GM23338 (cell line): Measurements from ENCODE around the gene DDX43. TPM values are rescaled to one million over a fixed set of nuclear protein-coding genes. Genes with fewer than 3 reads are reported as not detected.
A peak's percentile ranks its signal among the peaks of the same experiment; 100 is the strongest.

ENCODE experiments used
- ATAC-seq: fragments of 200-7000 bp; cut with Tn5 transposase; 3 replicates; pipeline ENCODE4 v1.9.1; 2020
- DNase-seq: peaks from one replicate; pipeline ENCODE4 v3.0.0-alpha.2; 2015; ENCODE audit warnings: low spot score
- H2AFZ ChIP-seq: fragments of 200-600 bp; sonication (generic); 2 replicates; pipeline ENCODE4 v1.8.0; 2016; ENCODE audit warnings: antibody characterized with exemption, mild to moderate bottlenecking, moderate library complexity
- H3F3A ChIP-seq: fragments of 200-600 bp; sonication (generic); replicated peaks from 2 replicates; pipeline ENCODE4 v1.8.0; 2017; ENCODE audit warnings: antibody characterized with exemption, mixed run types, low read depth
- H3K27ac ChIP-seq: fragments of 200-600 bp; sonication (generic); 2 replicates; pipeline ENCODE4 v1.6.1; 2016; ENCODE audit warnings: low read depth
- H3K27me3 ChIP-seq: fragments of 200-600 bp; sonication (generic); 2 replicates; pipeline ENCODE4 v1.8.0; 2016; ENCODE audit warnings: mild to moderate bottlenecking, mixed run types, moderate library complexity; ENCODE audit not compliant: insufficient read depth
- H3K36me3 ChIP-seq: fragments of 200-600 bp; sonication (generic); 2 replicates; pipeline ENCODE4 v1.8.0; 2016; ENCODE audit warnings: mild to moderate bottlenecking; ENCODE audit not compliant: insufficient read depth
- H3K4me1 ChIP-seq: fragments of 200-600 bp; sonication (generic); 2 replicates; pipeline ENCODE4 v1.8.0; 2016; ENCODE audit warnings: mild to moderate bottlenecking, moderate library complexity; ENCODE audit not compliant: insufficient read depth
- H3K4me2 ChIP-seq: fragments of 200-600 bp; sonication (generic); 2 replicates; pipeline ENCODE4 v1.7.1; 2017; ENCODE audit warnings: mixed run types
- H3K4me3 ChIP-seq: fragments of 200-600 bp; sonication (generic); 2 replicates; pipeline ENCODE4 v1.6.1; 2016; ENCODE audit warnings: mixed run types
- H3K79me2 ChIP-seq: fragments of 200-600 bp; sonication (generic); replicated peaks from 2 replicates; pipeline ENCODE4 v1.8.0; 2017; ENCODE audit warnings: mild to moderate bottlenecking; ENCODE audit not compliant: insufficient read depth
- H3K9me2 ChIP-seq: fragments of 200-600 bp; sonication (generic); 2 replicates; pipeline ENCODE4 v1.8.0; 2017; ENCODE audit not compliant: insufficient read depth
- H4K20me1 ChIP-seq: fragments of 200-600 bp; sonication (generic); replicated peaks from 2 replicates; pipeline ENCODE4 v1.8.0; 2017; ENCODE audit warnings: mild to moderate bottlenecking; ENCODE audit not compliant: insufficient read depth
- H3K27ac Mint-ChIP-seq: 2 replicates; pipeline ENCODE4 v1.8.0; 2020; ENCODE audit warnings: inconsistent platforms, mild to moderate bottlenecking, moderate library complexity, mixed read lengths
- H3K27me3 Mint-ChIP-seq: 3 replicates; pipeline ENCODE4 v1.8.0; 2022; ENCODE audit warnings: low read depth, mild to moderate bottlenecking, moderate library complexity, mixed read lengths, inconsistent platforms; ENCODE audit not compliant: insufficient read depth, poor library complexity
- H3K36me3 Mint-ChIP-seq: 3 replicates; pipeline ENCODE4 v1.8.0; 2021; ENCODE audit warnings: low read depth, mild to moderate bottlenecking, inconsistent platforms, moderate library complexity, mixed read lengths
- H3K4me1 Mint-ChIP-seq: 3 replicates; pipeline ENCODE4 v1.8.0; 2020; ENCODE audit warnings: mild to moderate bottlenecking, inconsistent platforms, mixed read lengths
- H3K4me3 Mint-ChIP-seq: 3 replicates; pipeline ENCODE4 v1.8.0; 2021; ENCODE audit warnings: moderate library complexity, mild to moderate bottlenecking, inconsistent platforms, mixed read lengths
- H3K9me3 Mint-ChIP-seq: 3 replicates; pipeline ENCODE4 v1.8.0; 2020; ENCODE audit warnings: moderate library complexity, mild to moderate bottlenecking, inconsistent platforms, mixed read lengths
- EZH2 ChIP-seq: fragments of 200-600 bp; sonication (generic); IDR thresholded peaks from one replicate; pipeline ENCODE4 v1.8.0; 2017; ENCODE audit warnings: antibody characterized with exemption, mild to moderate bottlenecking, low read depth; ENCODE audit not compliant: unreplicated experiment
- EZH2phosphoT487 ChIP-seq: fragments of 200-600 bp; sonication (generic); IDR thresholded peaks from one replicate; pipeline ENCODE4 v1.8.1; 2018; ENCODE audit warnings: antibody characterized with exemption; ENCODE audit not compliant: unreplicated experiment
- JUNB ChIP-seq: IDR thresholded peaks from one replicate; pipeline ENCODE4 v1.6.1; 2016; ENCODE audit warnings: antibody characterized with exemption; ENCODE audit not compliant: unreplicated experiment
- NANOG ChIP-seq: IDR thresholded peaks from 2 replicates; pipeline ENCODE4 v1.6.1; 2016; ENCODE audit warnings: antibody characterized with exemption, borderline replicate concordance
- POLR2AphosphoS5 ChIP-seq: IDR thresholded peaks from 2 replicates; pipeline ENCODE4 v1.6.1; 2016; ENCODE audit warnings: antibody characterized with exemption, low read depth
- STAT1 ChIP-seq: IDR thresholded peaks from one replicate; pipeline ENCODE4 v1.6.1; 2016; ENCODE audit warnings: antibody characterized with exemption; ENCODE audit not compliant: unreplicated experiment
- ZNF331 ChIP-seq: fragments of 250-450 bp; sonication (Bioruptor Pico); IDR thresholded peaks from 2 replicates; pipeline ENCODE4 v1.5.0; 2020; ENCODE audit warnings: low read depth, mild to moderate bottlenecking, moderate library complexity
- polyA plus RNA-seq: library from polyadenylated mRNA; unstranded; fragments of >200 nt; fragmentation: Nextera tagmentation; extraction: Ambion mirVana; gene quantifications from 2 replicates; pipeline ENCODE4 v1.2.1, GENCODE V29; 2016
- total RNA-seq: library from RNA; depleted of rRNA; stranded (reverse); fragments of >200 nt; shearing (Covaris generic); gene quantifications from 2 replicates; pipeline ENCODE4 v1.2.3, GENCODE V29; 2014
- TF ChIP-seq, protein P1 (sequence below): fragments of 250-450 bp; sonication (Bioruptor Pico); IDR thresholded peaks from 2 replicates; pipeline ENCODE4 v1.5.0; 2020; ENCODE audit warnings: mild to moderate bottlenecking, moderate library complexity
- TF ChIP-seq, protein P2 (sequence below): IDR thresholded peaks from 2 replicates; pipeline ENCODE4 v1.6.1; 2016; ENCODE audit warnings: antibody characterized with exemption

The DDX43 gene
- total and polyA plus RNA-seq, 2 experiments from 2014 or later, result 0.49 to 0.60 TPM

GRCh38 chr6:73369157-73369556 lies 25.5 kb upstream of the DDX43 start (continued):
- TF ChIP-seq, protein P1, sequence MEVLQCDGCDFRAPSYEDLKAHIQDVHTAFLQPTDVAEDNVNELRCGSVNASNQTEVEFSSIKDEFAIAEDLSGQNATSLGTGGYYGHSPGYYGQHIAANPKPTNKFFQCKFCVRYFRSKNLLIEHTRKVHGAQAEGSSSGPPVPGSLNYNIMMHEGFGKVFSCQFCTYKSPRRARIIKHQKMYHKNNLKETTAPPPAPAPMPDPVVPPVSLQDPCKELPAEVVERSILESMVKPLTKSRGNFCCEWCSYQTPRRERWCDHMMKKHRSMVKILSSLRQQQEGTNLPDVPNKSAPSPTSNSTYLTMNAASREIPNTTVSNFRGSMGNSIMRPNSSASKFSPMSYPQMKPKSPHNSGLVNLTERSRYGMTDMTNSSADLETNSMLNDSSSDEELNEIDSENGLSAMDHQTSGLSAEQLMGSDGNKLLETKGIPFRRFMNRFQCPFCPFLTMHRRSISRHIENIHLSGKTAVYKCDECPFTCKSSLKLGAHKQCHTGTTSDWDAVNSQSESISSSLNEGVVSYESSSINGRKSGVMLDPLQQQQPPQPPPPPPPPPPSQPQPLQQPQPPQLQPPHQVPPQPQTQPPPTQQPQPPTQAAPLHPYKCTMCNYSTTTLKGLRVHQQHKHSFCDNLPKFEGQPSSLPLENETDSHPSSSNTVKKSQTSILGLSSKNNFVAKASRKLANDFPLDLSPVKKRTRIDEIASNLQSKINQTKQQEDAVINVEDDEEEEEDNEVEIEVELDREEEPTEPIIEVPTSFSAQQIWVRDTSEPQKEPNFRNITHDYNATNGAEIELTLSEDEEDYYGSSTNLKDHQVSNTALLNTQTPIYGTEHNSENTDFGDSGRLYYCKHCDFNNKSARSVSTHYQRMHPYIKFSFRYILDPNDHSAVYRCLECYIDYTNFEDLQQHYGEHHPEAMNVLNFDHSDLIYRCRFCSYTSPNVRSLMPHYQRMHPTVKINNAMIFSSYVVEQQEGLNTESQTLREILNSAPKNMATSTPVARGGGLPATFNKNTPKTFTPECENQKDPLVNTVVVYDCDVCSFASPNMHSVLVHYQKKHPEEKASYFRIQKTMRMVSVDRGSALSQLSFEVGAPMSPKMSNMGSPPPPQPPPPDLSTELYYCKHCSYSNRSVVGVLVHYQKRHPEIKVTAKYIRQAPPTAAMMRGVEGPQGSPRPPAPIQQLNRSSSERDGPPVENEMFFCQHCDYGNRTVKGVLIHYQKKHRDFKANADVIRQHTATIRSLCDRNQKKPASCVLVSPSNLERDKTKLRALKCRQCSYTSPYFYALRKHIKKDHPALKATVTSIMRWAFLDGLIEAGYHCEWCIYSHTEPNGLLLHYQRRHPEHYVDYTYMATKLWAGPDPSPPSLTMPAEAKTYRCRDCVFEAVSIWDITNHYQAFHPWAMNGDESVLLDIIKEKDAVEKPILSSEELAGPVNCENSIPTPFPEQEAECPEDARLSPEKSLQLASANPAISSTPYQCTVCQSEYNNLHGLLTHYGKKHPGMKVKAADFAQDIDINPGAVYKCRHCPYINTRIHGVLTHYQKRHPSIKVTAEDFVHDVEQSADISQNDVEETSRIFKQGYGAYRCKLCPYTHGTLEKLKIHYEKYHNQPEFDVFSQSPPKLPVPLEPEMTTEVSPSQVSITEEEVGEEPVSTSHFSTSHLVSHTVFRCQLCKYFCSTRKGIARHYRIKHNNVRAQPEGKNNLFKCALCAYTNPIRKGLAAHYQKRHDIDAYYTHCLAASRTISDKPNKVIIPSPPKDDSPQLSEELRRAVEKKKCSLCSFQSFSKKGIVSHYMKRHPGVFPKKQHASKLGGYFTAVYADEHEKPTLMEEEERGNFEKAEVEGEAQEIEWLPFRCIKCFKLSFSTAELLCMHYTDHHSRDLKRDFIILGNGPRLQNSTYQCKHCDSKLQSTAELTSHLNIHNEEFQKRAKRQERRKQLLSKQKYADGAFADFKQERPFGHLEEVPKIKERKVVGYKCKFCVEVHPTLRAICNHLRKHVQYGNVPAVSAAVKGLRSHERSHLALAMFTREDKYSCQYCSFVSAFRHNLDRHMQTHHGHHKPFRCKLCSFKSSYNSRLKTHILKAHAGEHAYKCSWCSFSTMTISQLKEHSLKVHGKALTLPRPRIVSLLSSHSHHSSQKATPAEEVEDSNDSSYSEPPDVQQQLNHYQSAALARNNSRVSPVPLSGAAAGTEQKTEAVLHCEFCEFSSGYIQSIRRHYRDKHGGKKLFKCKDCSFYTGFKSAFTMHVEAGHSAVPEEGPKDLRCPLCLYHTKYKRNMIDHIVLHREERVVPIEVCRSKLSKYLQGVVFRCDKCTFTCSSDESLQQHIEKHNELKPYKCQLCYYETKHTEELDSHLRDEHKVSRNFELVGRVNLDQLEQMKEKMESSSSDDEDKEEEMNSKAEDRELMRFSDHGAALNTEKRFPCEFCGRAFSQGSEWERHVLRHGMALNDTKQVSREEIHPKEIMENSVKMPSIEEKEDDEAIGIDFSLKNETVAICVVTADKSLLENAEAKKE (CRISPR knock-in tag), result no peak
- no peak for TF ChIP-seq JUNB
- TF ChIP-seq EZH2phosphoT487, result no peak
- no peak for TF ChIP-seq POLR2AphosphoS5

- no peak within 1 kb of the TSS for H3K27ac ChIP-seq
- H3K4me1 Mint-ChIP-seq, result peaks cover 8% of the 10 kb centered on the region
- TF ChIP-seq, protein P2, sequence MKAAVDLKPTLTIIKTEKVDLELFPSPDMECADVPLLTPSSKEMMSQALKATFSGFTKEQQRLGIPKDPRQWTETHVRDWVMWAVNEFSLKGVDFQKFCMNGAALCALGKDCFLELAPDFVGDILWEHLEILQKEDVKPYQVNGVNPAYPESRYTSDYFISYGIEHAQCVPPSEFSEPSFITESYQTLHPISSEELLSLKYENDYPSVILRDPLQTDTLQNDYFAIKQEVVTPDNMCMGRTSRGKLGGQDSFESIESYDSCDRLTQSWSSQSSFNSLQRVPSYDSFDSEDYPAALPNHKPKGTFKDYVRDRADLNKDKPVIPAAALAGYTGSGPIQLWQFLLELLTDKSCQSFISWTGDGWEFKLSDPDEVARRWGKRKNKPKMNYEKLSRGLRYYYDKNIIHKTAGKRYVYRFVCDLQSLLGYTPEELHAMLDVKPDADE, result no peak
- TF ChIP-seq EZH2phosphoT487 (no peak), JUNB (no peak), EZH2 (no peak), POLR2AphosphoS5 (no peak), NANOG (no peak), ZNF331 (CRISPR knock-in tag) (no peak), STAT1 (no peak)
- TF ChIP-seq, protein P1 (CRISPR knock-in tag), result no peak
These were observed 25.1 kb upstream of the DDX43 start, which contains the start of gene OOEP for GRCh38 chr6:73369563-73369962. Gene OOEP (minus strand): TSS chr6:73369897. CDS start chr6:73369792, 105 bp downstream.

More at GRCh38 chr6:73369563-73369962, 25.1 kb upstream of the DDX43 start, which contains the start of gene OOEP:
- DNase-seq, result no peak
- Mint-ChIP-seq H3K27me3 (peaks cover 2% of the 10 kb centered on the region), H3K9me3 (peaks cover 10% of the 10 kb centered on the region; the same call in 2 of the 3 replicates), H3K36me3 (no peaks in the 10 kb centered on the region), H3K4me3 (no peak within 1 kb of the TSS), H3K27ac (no peak within 1 kb of the TSS)
- no peaks in the 10 kb centered on the region for H4K20me1 ChIP-seq
- no peaks in the 10 kb centered on the region for H3K9me2 ChIP-seq
- no peak within 1 kb of the TSS for H3K4me3 ChIP-seq
- H3K36me3 ChIP-seq, result no peaks in the 10 kb centered on the region
- 0 out of 2 replicates have a peak within 1 kb of the TSS, but pooled peaks have one; percentile 16 for H2AFZ ChIP-seq
- no peak within 1 kb of the TSS for H3K4me2 ChIP-seq
- H3K27me3 ChIP-seq, result no peaks in the 10 kb centered on the region
- H3K4me1 ChIP-seq, result peaks cover 11% of the 10 kb centered on the region; the same call in 1 of the 2 replicates
- H3F3A ChIP-seq, result no peaks in the 10 kb centered on the region
- ATAC-seq, result no peak
- no peaks in the 10 kb centered on the region for H3K79me2 ChIP-seq
